ENCODE measurements around the gene KIZ. TPM values are rescaled to one million over a fixed set of nuclear protein-coding genes. Genes with fewer than 3 reads are reported as not detected.

Gene KIZ
- total RNA-seq, 1 experiment from 2014 or later: 13.2 TPM

GRCh38 chr20:21219686-21220085 lies 93.8 kb downstream of the KIZ start:
- no peaks in the 10 kb centered on the region for H3K9me3 ChIP-seq (replicated peaks)
- DNase-seq (ENCODE audit: low read depth in 1 of 2, low spot score in 2 of 2): no peak
- H3K27ac ChIP-seq: no peak overlapping the region
- no peaks in the 10 kb centered on the region for H3K27me3 ChIP-seq (replicated peaks)
- H3K4me3 ChIP-seq: no peak overlapping the region
- no peaks in the 10 kb centered on the region for H3K36me3 ChIP-seq
- peaks cover 4% of the 10 kb centered on the region; the same call in 1 of the 2 replicates for H3K4me1 ChIP-seq (replicated peaks)

GRCh38 chr20:21224217-21224616 lies 98.3 kb downstream of the KIZ start:
- no peaks in the 10 kb centered on the region for H3K9me3 ChIP-seq (replicated peaks)
- H3K36me3 ChIP-seq: no peaks in the 10 kb centered on the region
- H3K27ac ChIP-seq: no peak overlapping the region
- DNase-seq (ENCODE audit: low read depth in 1 of 2, low spot score in 2 of 2): no peak
- peaks cover 11% of the 10 kb centered on the region; the same call in 1 of the 2 replicates for H3K4me1 ChIP-seq (replicated peaks)
- H3K4me3 ChIP-seq: no peak overlapping the region
- no peaks in the 10 kb centered on the region for H3K27me3 ChIP-seq (replicated peaks)

- no peaks in the 10 kb centered on the region for H3K36me3 ChIP-seq
- peak in 1 of 2 experiments; percentile 36 for DNase-seq (ENCODE audit: low read depth in 1 of 2, low spot score in 2 of 2)
- H3K27me3 ChIP-seq (replicated peaks): no peaks in the 10 kb centered on the region
- H3K9me3 ChIP-seq (replicated peaks): no peaks in the 10 kb centered on the region
- peak overlapping the region; percentile 26 for H3K27ac ChIP-seq
- H3K4me1 ChIP-seq (replicated peaks): peaks cover 11% of the 10 kb centered on the region; the same call in 1 of the 2 replicates
- peak overlapping the region; percentile 24 for H3K4me3 ChIP-seq
These were observed 99.5 kb downstream of the KIZ start for GRCh38 chr20:21225215-21225947.

- H3K4me1 ChIP-seq (replicated peaks): peaks cover 11% of the 10 kb centered on the region; the same call in 1 of the 2 replicates
- H3K36me3 ChIP-seq: no peaks in the 10 kb centered on the region
- DNase-seq (ENCODE audit: low read depth in 1 of 2, low spot score in 2 of 2): no peak
- no peaks in the 10 kb centered on the region for H3K9me3 ChIP-seq (replicated peaks)
- H3K27ac ChIP-seq: no peak overlapping the region
- H3K27me3 ChIP-seq (replicated peaks): no peaks in the 10 kb centered on the region
- no peak overlapping the region for H3K4me3 ChIP-seq
These were observed 102.6 kb downstream of the KIZ start for GRCh38 chr20:21228511-21228910.

GRCh38 chr20:21229163-21229562 lies 103.3 kb downstream of the KIZ start:
- Histone ChIP-seq H3K27ac (no peak overlapping the region), H3K27me3 (replicated peaks) (no peaks in the 10 kb centered on the region), H3K36me3 (no peaks in the 10 kb centered on the region), H3K4me1 (replicated peaks) (peaks cover 11% of the 10 kb centered on the region; the same call in 1 of the 2 replicates), H3K9me3 (replicated peaks) (no peaks in the 10 kb centered on the region), H3K4me3 (no peak overlapping the region)
- no peak for DNase-seq (ENCODE audit: low read depth in 1 of 2, low spot score in 2 of 2)

- peaks cover 6% of the 10 kb centered on the region; the same call in 1 of the 2 replicates for H3K4me1 ChIP-seq (replicated peaks)
- H3K4me3 ChIP-seq: no peak overlapping the region
- H3K36me3 ChIP-seq: no peaks in the 10 kb centered on the region
- DNase-seq (ENCODE audit: low read depth in 1 of 2, low spot score in 2 of 2): no peak
- H3K27ac ChIP-seq: no peak overlapping the region
- no peaks in the 10 kb centered on the region for H3K9me3 ChIP-seq (replicated peaks)
- H3K27me3 ChIP-seq (replicated peaks): no peaks in the 10 kb centered on the region
These were observed 104.3 kb downstream of the KIZ start for GRCh38 chr20:21230220-21230619.

GRCh38 chr20:21230686-21231085 lies 104.8 kb downstream of the KIZ start:
- no peaks in the 10 kb centered on the region for H3K27me3 ChIP-seq (replicated peaks)
- H3K27ac ChIP-seq: no peak overlapping the region
- H3K36me3 ChIP-seq: no peaks in the 10 kb centered on the region
- no peak overlapping the region for H3K4me3 ChIP-seq
- DNase-seq (ENCODE audit: low read depth in 1 of 2, low spot score in 2 of 2): no peak
- H3K4me1 ChIP-seq (replicated peaks): peaks cover 6% of the 10 kb centered on the region
- no peaks in the 10 kb centered on the region for H3K9me3 ChIP-seq (replicated peaks)

GRCh38 chr20:21232546-21233280 lies 106.8 kb downstream of the KIZ start:
- Histone ChIP-seq H3K27me3 (replicated peaks) (no peaks in the 10 kb centered on the region), H3K4me1 (replicated peaks) (peaks cover 7% of the 10 kb centered on the region), H3K9me3 (replicated peaks) (no peaks in the 10 kb centered on the region), H3K4me3 (no peak overlapping the region), H3K36me3 (no peaks in the 10 kb centered on the region), H3K27ac (no peak overlapping the region)
- no peak for DNase-seq (ENCODE audit: low read depth in 1 of 2, low spot score in 2 of 2)

- H3K4me3 ChIP-seq: no peak overlapping the region
- no peaks in the 10 kb centered on the region for H3K36me3 ChIP-seq
- no peak overlapping the region for H3K27ac ChIP-seq
- H3K4me1 ChIP-seq (replicated peaks): peaks cover 7% of the 10 kb centered on the region
- H3K9me3 ChIP-seq (replicated peaks): no peaks in the 10 kb centered on the region
- DNase-seq (ENCODE audit: low read depth in 1 of 2, low spot score in 2 of 2): no peak
- H3K27me3 ChIP-seq (replicated peaks): no peaks in the 10 kb centered on the region
These were observed 108.4 kb downstream of the KIZ start for GRCh38 chr20:21234324-21234723.

- Histone ChIP-seq H3K9me3 (replicated peaks) (no peaks in the 10 kb centered on the region), H3K27ac (no peak overlapping the region), H3K36me3 (no peaks in the 10 kb centered on the region), H3K4me1 (replicated peaks) (peaks cover 7% of the 10 kb centered on the region), H3K4me3 (no peak overlapping the region), H3K27me3 (replicated peaks) (no peaks in the 10 kb centered on the region)
- DNase-seq (ENCODE audit: low read depth in 1 of 2, low spot score in 2 of 2): no peak
These were observed 109.1 kb downstream of the KIZ start for GRCh38 chr20:21234806-21235483.

- Histone ChIP-seq H3K4me3 (no peak overlapping the region), H3K9me3 (replicated peaks) (no peaks in the 10 kb centered on the region), H3K27me3 (replicated peaks) (no peaks in the 10 kb centered on the region), H3K27ac (no peak overlapping the region), H3K36me3 (no peaks in the 10 kb centered on the region), H3K4me1 (replicated peaks) (peaks cover 7% of the 10 kb centered on the region)
- peak; percentile 68 to 69 for DNase-seq (ENCODE audit: low read depth in 1 of 2, low spot score in 2 of 2)
These were observed 109.9 kb downstream of the KIZ start for GRCh38 chr20:21235484-21236445.

GRCh38 chr20:21237956-21238799 lies 112.3 kb downstream of the KIZ start:
- no peaks in the 10 kb centered on the region for H3K27me3 ChIP-seq (replicated peaks)
- peaks cover 7% of the 10 kb centered on the region for H3K4me1 ChIP-seq (replicated peaks)

More at GRCh38 chr20:21237956-21238799, 112.3 kb downstream of the KIZ start:
- Histone ChIP-seq H3K36me3 (no peaks in the 10 kb centered on the region), H3K27ac (no peak overlapping the region), H3K4me3 (no peak overlapping the region), H3K9me3 (replicated peaks) (no peaks in the 10 kb centered on the region)
- DNase-seq (ENCODE audit: low read depth in 1 of 2, low spot score in 2 of 2): no peak

Measured in SJSA1 (cell line).